ENCODE results near the gene CLSTN1. TPM values are rescaled to one million over a fixed set of nuclear protein-coding genes. Genes with fewer than 3 reads are reported as not detected.

CLSTN1 gene
- total RNA-seq, 3 donors from 2014 or later, result 166 to 275 (median 224) TPM

GRCh38 chr1:9858293-9859035 is 34.7 kb upstream of the CLSTN1 start:
- Histone ChIP-seq H3K4me3 (no peak overlapping the region), H3K36me3 (ENCODE audit: low read depth) (no peaks in the 10 kb centered on the region), H3K4me1 (ENCODE audit: low read depth) (no peaks in the 10 kb centered on the region), H3K9me3 (peaks cover 5% of the 10 kb centered on the region)
- intact Hi-C loops (cut with DNase I, micrococcal nuclease), result no loop called here
- no peak for TF ChIP-seq CTCF (IDR thresholded peaks at IDR 0.05)
- DNase-seq (no peak), ATAC-seq (no peak)

- no peaks in the 10 kb centered on the region for H3K36me3 ChIP-seq (ENCODE audit: low read depth)
- intact Hi-C loops (cut with DNase I, micrococcal nuclease), result no loop called here
- no peak for TF ChIP-seq CTCF (IDR thresholded peaks at IDR 0.05)
- peaks cover 5% of the 10 kb centered on the region for H3K9me3 ChIP-seq
- DNase-seq (no peak), ATAC-seq (no peak)
- no peak overlapping the region for H3K4me3 ChIP-seq
- H3K4me1 ChIP-seq (ENCODE audit: low read depth), result no peaks in the 10 kb centered on the region
These were observed 31.4 kb upstream of the CLSTN1 start for GRCh38 chr1:9855186-9855585.

GRCh38 chr1:9853249-9853595 is 29.5 kb upstream of the CLSTN1 start:
- intact Hi-C loops (cut with DNase I, micrococcal nuclease), result no loop called here
- peaks cover 5% of the 10 kb centered on the region for H3K9me3 ChIP-seq
- no peaks in the 10 kb centered on the region for H3K4me1 ChIP-seq (ENCODE audit: low read depth)
- DNase-seq (no peak), ATAC-seq (no peak)
- no peak overlapping the region for H3K4me3 ChIP-seq
- no peak for TF ChIP-seq CTCF (IDR thresholded peaks at IDR 0.05)
- H3K36me3 ChIP-seq (ENCODE audit: low read depth), result no peaks in the 10 kb centered on the region

- Histone ChIP-seq H3K4me1 (ENCODE audit: low read depth) (no peaks in the 10 kb centered on the region), H3K36me3 (ENCODE audit: low read depth) (no peaks in the 10 kb centered on the region), H3K9me3 (peaks cover 5% of the 10 kb centered on the region), H3K4me3 (no peak overlapping the region)
- ATAC-seq (no peak), DNase-seq (no peak)
- no peak for TF ChIP-seq CTCF (IDR thresholded peaks at IDR 0.05)
- intact Hi-C loops (cut with DNase I, micrococcal nuclease), result no loop called here
These were observed 28.9 kb upstream of the CLSTN1 start for GRCh38 chr1:9852410-9853248.

GRCh38 chr1:9852004-9852403 is 28.2 kb upstream of the CLSTN1 start:
- ATAC-seq, result no peak
- Histone ChIP-seq H3K9me3 (peaks cover 5% of the 10 kb centered on the region), H3K36me3 (ENCODE audit: low read depth) (no peaks in the 10 kb centered on the region), H3K4me3 (no peak overlapping the region), H3K4me1 (ENCODE audit: low read depth) (no peaks in the 10 kb centered on the region)
- TF ChIP-seq CTCF (IDR thresholded peaks at IDR 0.05), result no peak
- intact Hi-C loops (cut with DNase I, micrococcal nuclease), result no loop called here
- DNase-seq, result no peak
